Smooth muscle cell (in vitro differentiated cells): ENCODE measurements around the gene TKT. TPM values are rescaled to one million over a fixed set of nuclear protein-coding genes. Genes with fewer than 3 reads are reported as not detected.

Source experiments
- DNase-seq: peaks from one replicate; lab custom pipeline; 2025; ENCODE audit not compliant: unreplicated experiment; lab: John Stamatoyannopoulos, UW
- H2AFZ ChIP-seq: fragments of 200-600 bp; sonication (generic); 2 replicates; pipeline ENCODE4 v1.6.0; 2016; ENCODE audit warnings: antibody characterized with exemption, low read depth, mild to moderate bottlenecking
- H3F3A ChIP-seq: fragments of 200-600 bp; sonication (generic); 2 replicates; pipeline ENCODE4 v1.6.0; 2017; ENCODE audit warnings: antibody characterized with exemption, low read depth
- H3K27ac ChIP-seq: fragments of 200-600 bp; sonication (generic); 2 replicates; pipeline ENCODE4 v1.5.1; 2016; ENCODE audit warnings: low read depth, mild to moderate bottlenecking
- H3K27me3 ChIP-seq: fragments of 200-600 bp; sonication (generic); 2 replicates; pipeline ENCODE4 v1.6.1; 2016; ENCODE audit warnings: low read depth, mild to moderate bottlenecking
- H3K36me3 ChIP-seq: fragments of 200-600 bp; sonication (generic); 2 replicates; pipeline ENCODE4 v1.5.1; 2016; ENCODE audit warnings: low read depth
- H3K4me1 ChIP-seq: fragments of 200-600 bp; sonication (generic); 2 replicates; pipeline ENCODE4 v1.5.1; 2016; ENCODE audit warnings: low read depth
- H3K4me2 ChIP-seq: fragments of 200-600 bp; sonication (generic); 2 replicates; pipeline ENCODE4 v1.6.0; 2016; ENCODE audit warnings: mild to moderate bottlenecking
- H3K4me3 ChIP-seq: fragments of 200-600 bp; sonication (generic); 2 replicates; pipeline ENCODE4 v1.5.1; 2016; ENCODE audit warnings: mild to moderate bottlenecking
- H3K79me2 ChIP-seq: fragments of 200-600 bp; sonication (generic); 2 replicates; pipeline ENCODE4 v1.6.0; 2016; ENCODE audit warnings: low read depth, mild to moderate bottlenecking
- H3K9ac ChIP-seq: fragments of 200-600 bp; sonication (generic); 2 replicates; pipeline ENCODE4 v1.6.0; 2016; ENCODE audit warnings: low read depth
- H3K9me3 ChIP-seq: fragments of 200-600 bp; sonication (generic); replicated peaks from 2 replicates; pipeline ENCODE4 v1.5.1; 2016; ENCODE audit warnings: low read depth
- H4K20me1 ChIP-seq: fragments of 200-600 bp; sonication (generic); 2 replicates; pipeline ENCODE4 v1.6.0; 2016; ENCODE audit warnings: low read depth
- WGBS: methylation state at CpG from one replicate; pipeline ENCODE4 v1.1.7; 2016; ENCODE audit warnings: low lambda C conversion rate; 5-methylcytosine and 5-hydroxymethylcytosine counted together
- polyA plus RNA-seq: library from polyadenylated mRNA; unstranded; fragments of >200 nt; fragmentation: Nextera tagmentation; extraction: Ambion mirVana; gene quantifications from 2 replicates; pipeline ENCODE4 v1.2.1, GENCODE V29; 2016
- total RNA-seq: library from RNA; depleted of rRNA; stranded (reverse); fragments of >200 nt; gene quantifications from 2 replicates; pipeline ENCODE4 v1.2.3, GENCODE V29; 2014
- TF ChIP-seq, protein P1 (sequence below): fragments of 200-600 bp; sonication (generic); IDR thresholded peaks from 2 replicates; pipeline ENCODE4 v1.5.1; 2017; ENCODE audit warnings: borderline replicate concordance, mild to moderate bottlenecking, antibody characterized with exemption; ENCODE audit not compliant: insufficient read depth, poor library complexity, severe bottlenecking

TKT gene
- total and polyA plus RNA-seq, 2 experiments from 2014 or later = 124 to 138 TPM

DNA sequence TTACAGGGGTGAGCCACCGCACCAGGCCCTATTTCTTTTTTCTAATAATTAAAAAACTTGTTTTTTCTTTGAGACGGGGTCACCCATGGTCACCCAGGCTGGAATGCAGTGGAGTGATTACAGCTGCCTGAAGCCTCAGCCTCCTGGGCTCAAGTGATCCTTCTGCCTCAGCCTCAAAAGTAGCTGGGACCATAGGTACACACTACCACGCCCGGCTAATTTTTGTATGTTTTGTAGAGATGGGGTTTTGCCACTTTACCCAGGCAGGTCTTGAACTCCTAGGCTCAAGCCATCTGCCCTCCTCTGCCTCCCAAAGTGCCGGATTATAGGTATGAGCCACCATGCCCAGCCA is 858 bp upstream of the TKT start:
- H3K36me3 ChIP-seq = no peaks in the 10 kb centered on the region
- WGBS = 94% methylated on average over 5 of the region's 5 CpGs
- peaks cover 9% of the 10 kb centered on the region for H3F3A ChIP-seq
- no peaks in the 10 kb centered on the region for H3K27me3 ChIP-seq
- H3K4me3 ChIP-seq = no peak overlapping the region
- H3K4me1 ChIP-seq = peaks cover 31% of the 10 kb centered on the region
- no peaks in the 10 kb centered on the region for H3K9me3 ChIP-seq
- TF ChIP-seq, protein P1, sequence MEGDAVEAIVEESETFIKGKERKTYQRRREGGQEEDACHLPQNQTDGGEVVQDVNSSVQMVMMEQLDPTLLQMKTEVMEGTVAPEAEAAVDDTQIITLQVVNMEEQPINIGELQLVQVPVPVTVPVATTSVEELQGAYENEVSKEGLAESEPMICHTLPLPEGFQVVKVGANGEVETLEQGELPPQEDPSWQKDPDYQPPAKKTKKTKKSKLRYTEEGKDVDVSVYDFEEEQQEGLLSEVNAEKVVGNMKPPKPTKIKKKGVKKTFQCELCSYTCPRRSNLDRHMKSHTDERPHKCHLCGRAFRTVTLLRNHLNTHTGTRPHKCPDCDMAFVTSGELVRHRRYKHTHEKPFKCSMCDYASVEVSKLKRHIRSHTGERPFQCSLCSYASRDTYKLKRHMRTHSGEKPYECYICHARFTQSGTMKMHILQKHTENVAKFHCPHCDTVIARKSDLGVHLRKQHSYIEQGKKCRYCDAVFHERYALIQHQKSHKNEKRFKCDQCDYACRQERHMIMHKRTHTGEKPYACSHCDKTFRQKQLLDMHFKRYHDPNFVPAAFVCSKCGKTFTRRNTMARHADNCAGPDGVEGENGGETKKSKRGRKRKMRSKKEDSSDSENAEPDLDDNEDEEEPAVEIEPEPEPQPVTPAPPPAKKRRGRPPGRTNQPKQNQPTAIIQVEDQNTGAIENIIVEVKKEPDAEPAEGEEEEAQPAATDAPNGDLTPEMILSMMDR = no peak
- no peak overlapping the region for H3K9ac ChIP-seq
- no peak for DNase-seq
- H4K20me1 ChIP-seq = peaks cover 38% of the 10 kb centered on the region
- H2AFZ ChIP-seq = no peak overlapping the region
- peaks cover 38% of the 10 kb centered on the region for H3K79me2 ChIP-seq
- H3K4me2 ChIP-seq = no peak overlapping the region
- H3K27ac ChIP-seq = no peak overlapping the region

DNA sequence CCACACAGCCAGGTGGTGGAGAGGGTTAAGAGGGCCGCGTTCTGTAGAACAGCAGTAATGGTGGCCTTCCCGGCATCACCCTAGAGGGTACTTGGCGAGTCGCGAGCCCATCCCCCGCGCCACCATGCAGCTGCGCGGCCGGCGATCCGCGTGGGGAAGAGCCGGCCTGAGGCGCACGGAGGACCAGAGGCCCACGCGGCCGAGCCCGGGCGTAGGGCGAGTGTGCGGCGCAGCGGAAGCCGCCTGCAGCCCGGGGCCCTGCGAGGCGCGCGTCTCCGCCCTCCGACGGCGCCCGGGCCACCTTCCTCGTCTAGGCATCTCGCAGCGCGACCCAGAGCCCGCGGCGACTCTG is 423 bp downstream of the TKT start:
- H3F3A ChIP-seq = peaks cover 9% of the 10 kb centered on the region
- no peaks in the 10 kb centered on the region for H3K27me3 ChIP-seq
- no peak for DNase-seq
- peaks cover 31% of the 10 kb centered on the region for H3K4me1 ChIP-seq
- peak overlapping the region; percentile 98 for H3K4me3 ChIP-seq
- H3K27ac ChIP-seq = peak overlapping the region; percentile 60
- TF ChIP-seq, protein P1 = no peak
- H3K9me3 ChIP-seq = no peaks in the 10 kb centered on the region
- peak overlapping the region; percentile 100 for H3K4me2 ChIP-seq
- peaks cover 51% of the 10 kb centered on the region for H4K20me1 ChIP-seq
- 1% methylated on average over 44 of the region's 44 CpGs for WGBS
- peaks cover 51% of the 10 kb centered on the region for H3K79me2 ChIP-seq
- peak overlapping the region; percentile 71 for H3K9ac ChIP-seq
- peak overlapping the region; percentile 49 for H2AFZ ChIP-seq
- no peaks in the 10 kb centered on the region for H3K36me3 ChIP-seq

DNA sequence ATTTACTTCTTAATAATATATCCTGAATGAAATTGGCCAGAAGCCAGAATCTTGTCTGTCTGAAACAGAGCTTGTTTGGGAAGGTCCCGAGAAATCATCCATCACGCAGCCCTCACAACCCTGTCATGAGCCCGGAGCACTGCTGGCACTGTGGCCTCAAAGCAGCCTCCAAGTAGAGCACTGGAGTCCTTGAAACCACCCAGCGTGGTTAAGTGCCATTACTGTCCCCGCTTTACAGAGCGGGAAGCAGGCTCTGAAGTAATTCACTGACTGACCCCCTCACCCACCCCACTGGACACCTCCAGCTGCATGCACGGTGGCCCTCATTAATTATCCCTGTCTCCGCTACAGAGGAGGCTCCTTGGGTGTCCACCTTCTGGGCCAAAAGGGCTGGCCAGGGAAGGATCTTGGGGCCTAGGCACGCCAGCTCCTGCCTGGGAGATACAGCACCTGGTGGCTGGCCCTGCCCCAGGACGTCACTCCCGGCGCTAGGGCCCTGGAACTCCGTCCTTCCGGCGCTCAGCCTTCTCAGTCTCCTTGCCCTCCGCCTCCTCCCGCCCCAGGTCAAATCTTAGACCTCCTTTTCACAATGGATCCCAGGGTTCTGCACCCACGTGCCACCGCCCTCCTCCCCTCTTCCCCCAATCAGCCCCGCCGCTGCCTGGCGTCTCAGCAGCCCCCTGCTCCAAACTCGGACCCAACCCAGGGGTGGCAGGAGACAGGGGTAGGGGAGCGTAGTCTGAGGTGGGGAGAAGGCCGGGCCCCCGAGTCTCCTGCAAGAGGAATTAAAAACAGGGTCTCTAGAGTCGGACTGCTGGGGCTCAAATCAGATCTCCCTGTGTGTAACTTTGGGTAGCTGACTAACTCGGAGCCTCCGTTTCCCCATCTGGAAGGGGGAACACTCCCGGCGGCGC is 1.1 kb downstream of the TKT start:
- Histone ChIP-seq H3K79me2 (peaks cover 57% of the 10 kb centered on the region), H3K4me3 (peak overlapping the region; percentile 98), H3K9me3 (no peaks in the 10 kb centered on the region), H4K20me1 (peaks cover 57% of the 10 kb centered on the region), H3F3A (peaks cover 9% of the 10 kb centered on the region), H3K27ac (peak overlapping the region; percentile 60), H3K4me1 (peaks cover 31% of the 10 kb centered on the region), H3K27me3 (no peaks in the 10 kb centered on the region), H2AFZ (peak overlapping the region; percentile 49), H3K4me2 (peak overlapping the region; percentile 100), H3K36me3 (no peaks in the 10 kb centered on the region), H3K9ac (peak overlapping the region; percentile 71)
- under 1% methylated on average over 27 of the region's 32 CpGs for WGBS
- DNase-seq = no peak
- TF ChIP-seq, protein P1 = no peak
